Activated T-helper 1 cell treated with anti-CD3 and anti-CD28 coated beads, Interleukin-2, amount 50 U/mL, for 16 hours (primary cell): ENCODE data around the gene SDHC.
"Not testable (repeated sequence)": the region's sequence is repeated elsewhere in the genome, so short reads cannot be mapped to it uniquely, and the experiment has no call there.

Experiments used
- DNase-seq, 2 donors: peaks; one replicate each; pipeline ENCODE4 v3.0.0-alpha.2; 2020; ENCODE audit warnings: low read depth in 1 of 2, low spot score in 1 of 2

The SDHC gene

DNA sequence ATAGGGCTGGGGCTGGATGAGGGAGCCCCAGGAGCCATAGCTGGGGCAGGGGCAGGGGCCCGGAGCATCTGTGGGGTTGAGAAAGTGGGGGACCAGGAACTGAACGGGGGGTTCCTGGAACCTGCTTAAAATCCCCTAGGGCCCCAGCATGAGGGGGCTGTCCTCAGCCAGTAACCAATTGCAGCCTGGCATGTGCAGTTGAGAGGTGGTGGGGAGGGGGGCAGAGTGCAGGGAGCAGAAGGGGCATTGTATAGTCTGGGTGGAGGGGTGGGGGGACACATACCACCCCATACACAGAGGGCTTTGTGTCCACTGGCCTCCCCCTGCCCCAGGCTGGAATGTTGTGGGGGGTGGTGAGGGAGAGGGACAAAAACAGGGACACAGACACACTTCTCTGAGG, 4.3 kb upstream of the SDHC start, which contains the start of gene MPZ:
Gene MPZ (minus strand): TSS at position 101 of the 400 bp plus-strand sequence. CDS start 63 bp downstream, at position 38.
- no peak for DNase-seq

DNA sequence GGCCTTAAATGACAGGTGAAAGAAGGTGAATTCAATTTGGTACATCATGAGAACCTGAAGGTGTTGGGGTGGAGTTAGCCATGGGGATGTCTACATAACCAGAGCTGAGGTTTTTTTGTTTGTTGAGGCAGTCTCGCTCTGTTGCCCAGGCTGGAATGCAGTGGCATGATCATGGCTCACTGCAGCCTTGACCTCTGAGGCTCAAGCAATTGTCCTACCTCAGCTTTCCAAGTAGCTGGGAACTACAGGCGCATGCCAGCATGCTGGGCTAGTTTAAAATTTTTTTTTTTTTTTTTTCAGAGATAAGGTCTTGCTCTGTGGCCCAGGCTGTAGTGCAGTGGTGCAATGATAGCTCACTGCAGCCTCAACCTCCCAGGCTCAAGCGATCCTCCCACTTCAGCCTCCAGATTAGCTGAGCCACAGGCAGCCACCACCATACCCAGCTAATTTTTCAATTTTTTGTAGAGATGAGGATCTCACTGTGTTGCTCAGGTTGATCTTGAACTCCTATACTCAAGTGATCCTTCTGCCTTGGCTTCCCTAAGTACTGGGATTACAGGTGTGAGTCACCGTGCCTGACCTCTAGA, 2.5 kb upstream of the SDHC start:
- no peak for DNase-seq

DNA sequence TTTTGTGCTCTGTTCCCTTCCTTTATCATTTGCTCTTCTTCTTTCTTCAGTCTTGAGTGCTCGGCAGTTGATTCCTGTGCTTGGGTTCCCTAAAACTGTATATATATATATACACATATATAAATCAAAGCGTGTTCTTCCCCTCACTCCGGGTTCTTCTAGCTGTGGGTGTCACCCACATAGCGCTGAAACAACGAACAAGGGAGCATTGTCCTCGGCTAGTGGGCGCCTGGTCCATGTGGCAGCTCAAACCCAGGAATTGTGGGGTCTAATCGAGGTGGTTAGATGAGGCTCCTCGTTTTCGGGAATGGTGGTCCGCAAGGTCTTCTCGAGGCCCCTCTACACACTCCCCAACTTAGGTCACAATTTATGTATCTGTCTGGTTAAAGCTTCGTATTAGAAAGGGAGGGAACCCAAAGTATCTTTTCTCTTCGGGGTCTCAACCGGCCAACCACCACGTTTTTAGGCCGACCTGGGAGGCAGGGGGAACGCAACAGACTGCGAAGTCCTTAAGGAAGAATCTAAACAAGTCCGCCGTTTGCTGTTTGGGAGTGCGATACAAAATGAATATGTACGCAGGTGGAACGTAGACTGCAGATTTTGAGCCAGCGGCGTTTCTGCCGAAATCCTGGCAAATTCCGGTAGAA, 504 bp upstream of the SDHC start:
- DNase-seq, result no peak

DNA sequence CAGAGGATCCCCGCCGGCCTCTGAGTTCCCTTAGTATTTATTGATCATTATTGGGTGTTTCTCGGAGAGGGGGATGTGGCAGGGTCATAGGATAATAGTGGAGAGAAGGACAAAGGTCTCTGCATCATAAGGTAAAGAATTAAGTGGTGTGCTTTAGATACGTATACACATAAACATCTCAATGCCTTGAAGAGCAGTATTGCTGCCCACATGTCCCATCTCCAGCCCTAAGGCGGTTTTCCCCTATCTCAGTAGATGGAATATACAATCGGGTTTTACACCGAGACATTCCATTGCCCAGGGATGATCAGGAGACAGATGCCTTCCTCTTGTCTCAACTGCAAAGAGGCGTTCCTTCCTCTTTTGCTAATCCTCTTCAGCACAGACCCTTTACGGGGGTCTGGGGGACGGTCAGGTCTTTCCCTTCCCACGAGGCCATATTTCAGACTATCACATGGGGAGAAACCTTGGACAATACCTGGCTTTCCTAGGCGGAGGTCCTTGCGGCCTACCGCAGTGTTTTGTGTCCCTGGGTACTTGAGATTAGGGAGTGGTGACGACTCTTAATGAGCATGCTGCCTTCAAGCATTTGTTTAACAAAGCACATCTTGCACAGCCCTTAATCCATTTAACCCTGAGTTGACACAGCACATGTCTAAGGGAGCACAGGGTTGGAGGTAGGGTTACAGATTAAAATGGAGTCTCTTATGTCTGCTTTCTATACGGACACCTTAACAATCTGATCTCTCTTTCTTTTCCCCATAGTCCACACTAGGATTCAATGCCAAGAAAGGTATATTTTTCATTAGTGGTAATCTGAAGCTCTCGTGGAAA, 1.9 kb downstream of the SDHC start:
- DNase-seq, result not testable (repeated sequence)

DNA sequence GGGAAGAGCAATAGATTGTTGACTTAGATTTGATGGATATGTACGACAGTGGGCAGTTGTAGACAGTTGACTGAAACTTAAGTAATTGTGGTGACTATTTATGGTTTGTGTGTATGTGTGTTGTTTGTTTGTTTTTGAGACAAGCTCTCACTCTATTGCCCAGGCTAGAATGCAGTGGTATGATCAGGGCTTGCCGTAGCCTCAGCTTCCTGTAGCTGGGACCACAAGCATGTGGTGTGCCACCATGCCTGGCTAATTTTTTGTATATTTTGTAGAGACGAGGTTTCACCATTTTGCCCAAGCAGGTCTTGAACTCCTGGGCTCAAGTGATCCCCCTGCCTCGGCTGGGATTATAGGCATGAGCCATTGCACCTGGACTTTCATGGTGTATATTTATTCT, 9.8 kb downstream of the SDHC start:
- DNase-seq, result no peak

DNA sequence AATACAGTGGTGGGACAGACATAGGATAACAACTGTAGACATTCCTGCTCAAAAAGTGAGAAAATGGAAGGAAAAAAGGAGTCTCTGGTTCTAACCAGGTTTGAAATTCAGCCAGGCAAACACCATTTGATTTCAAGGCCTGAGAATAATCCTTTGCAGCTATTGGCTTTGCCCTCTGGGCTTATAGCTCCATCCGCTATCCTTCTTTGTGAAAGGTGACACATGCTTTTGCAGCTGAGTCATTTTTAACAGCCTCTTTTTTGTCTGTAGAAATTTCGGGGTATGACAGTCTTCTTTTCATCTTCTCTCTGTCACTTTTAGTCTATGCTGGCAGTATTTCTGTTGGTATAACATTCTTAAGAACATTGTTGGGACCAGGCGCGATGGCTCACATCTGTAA, 16.2 kb downstream of the SDHC start:
- no peak for DNase-seq

DNA sequence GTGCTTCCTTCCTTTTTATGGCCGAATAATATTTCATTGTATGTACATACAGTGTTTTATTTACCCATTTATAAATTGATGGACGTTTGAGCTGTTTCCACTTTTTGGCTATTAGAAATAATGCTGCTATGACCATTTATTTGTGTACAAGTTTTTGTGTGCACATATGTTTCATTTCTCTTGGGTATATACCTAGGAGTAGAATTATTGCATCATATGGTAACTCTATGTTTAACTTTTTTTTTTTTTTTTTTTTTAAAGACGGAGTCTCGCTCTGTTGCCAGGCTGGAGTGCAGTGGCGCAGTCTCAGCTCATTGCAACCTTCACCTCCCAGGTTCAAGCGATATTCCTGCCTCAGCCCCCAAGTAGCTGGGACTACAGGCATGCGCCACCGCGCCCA, 19.0 kb downstream of the SDHC start:
- DNase-seq, result no peak

DNA sequence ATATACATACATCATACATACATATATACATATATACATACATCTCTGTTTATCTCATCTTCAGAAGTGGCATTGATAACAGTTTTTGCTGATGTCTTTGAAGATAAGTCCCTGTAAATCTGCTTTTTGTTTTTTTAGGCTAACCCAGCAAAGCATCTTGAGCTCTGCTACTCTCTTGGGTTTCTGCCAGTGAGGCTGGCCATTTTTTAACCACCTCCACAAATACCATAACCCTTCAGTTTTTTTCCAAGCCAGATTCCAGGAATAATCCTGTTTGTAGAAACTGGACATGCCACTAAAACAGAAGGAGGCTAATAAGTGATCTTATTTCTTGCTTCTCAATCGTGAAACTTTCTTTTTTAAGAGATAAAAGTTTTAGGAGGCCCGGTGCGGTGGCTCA, 21.6 kb downstream of the SDHC start:
- DNase-seq, result no peak

DNA sequence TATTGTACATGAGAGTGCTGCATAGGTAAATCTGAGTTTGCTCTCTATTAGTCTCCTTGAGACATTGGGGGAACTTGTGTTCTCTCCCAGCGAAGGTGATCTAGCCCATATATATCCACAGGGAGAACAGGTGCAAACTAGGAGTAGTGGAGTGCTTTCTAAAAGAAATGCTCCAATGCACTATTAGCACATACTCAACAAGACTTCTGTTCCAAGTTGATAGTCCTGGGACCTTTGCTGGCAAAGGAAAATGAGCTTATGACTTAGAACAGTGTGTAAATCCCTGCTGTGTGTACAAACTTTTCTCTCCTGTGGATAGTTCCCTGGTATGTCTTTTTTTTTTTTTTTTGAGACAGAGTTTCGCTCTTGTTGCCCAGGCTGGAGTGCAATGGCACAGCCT, 28.0 kb downstream of the SDHC start:
- DNase-seq, result no peak

DNA sequence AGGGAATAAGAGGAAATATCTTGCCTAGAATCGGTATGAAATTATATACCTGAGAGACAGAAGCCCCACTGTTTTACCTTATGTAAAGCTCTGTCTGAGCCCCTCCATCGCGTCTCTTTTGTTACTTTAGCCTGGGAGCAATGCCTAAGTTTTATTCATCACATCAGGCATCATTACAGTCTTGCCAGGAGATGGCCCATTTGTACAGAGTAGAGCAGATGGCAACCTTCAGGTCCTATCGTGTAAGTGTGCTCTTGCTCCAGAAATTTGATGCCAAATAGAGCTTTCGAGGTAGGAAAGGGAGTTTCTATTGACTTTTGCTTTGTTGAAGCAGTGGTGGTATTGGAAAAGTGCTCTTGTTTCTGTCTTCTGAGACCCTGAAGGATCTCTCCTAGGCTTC, 28.6 kb downstream of the SDHC start:
- no peak for DNase-seq

DNA sequence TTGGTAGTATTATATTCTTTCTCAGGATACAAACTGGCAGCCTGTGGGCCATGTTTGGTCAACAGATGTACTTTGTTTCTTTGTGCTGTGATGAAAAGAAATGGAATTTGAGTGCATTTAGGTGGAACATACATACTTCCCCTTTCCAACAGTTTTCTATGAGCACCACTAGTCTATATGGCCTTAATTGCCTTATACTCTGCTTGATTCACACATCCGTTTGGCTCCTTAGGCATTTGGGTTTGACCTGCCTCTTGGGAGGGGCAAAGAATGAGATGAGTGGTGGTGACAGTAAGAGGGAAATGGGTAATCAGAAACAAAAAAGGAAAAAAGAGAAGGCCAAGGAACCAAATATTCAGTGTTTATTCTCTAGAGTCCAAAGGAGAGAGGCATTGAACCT, 36.5 kb downstream of the SDHC start:
- DNase-seq, result no peak

DNA sequence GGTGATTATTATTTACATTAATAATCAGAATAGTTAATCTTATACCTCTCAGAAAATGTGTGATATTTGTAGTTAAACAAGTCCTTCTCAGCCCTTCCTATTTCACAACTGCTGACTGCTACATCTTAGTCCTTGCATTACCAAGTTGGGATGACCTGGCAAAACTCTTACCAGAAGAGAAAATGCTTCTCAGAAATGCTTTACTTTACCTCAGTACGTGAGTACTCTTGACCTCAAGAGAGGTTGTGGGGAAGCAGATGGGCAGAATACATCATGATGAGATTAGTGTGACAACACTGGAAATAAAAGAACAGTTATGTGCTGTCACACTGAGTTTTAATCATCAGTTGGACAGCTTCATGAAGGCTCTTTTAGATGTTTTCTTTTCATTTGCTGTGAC, 37.3 kb downstream of the SDHC start:
- DNase-seq, result no peak

DNA sequence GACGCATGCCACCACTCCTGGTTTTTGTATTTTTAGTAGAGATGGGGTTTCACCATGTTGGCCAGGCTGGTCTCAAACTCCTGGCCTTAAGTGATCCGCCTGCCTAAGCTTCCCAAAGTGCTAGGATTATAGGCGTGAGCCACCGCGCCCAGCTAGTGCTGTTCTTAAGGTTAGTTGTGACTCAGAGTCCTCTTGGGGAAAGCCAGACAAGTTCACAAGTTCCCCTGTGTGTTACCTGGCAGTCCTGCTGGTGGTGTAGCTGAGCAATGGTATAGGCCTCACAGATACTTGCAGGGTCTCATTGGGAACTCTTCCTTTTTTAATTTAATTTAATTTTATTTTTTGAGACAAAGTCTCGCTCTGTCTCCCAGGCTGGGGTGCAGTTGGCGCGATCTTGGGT, 42.9 kb downstream of the SDHC start:
- no peak for DNase-seq

DNA sequence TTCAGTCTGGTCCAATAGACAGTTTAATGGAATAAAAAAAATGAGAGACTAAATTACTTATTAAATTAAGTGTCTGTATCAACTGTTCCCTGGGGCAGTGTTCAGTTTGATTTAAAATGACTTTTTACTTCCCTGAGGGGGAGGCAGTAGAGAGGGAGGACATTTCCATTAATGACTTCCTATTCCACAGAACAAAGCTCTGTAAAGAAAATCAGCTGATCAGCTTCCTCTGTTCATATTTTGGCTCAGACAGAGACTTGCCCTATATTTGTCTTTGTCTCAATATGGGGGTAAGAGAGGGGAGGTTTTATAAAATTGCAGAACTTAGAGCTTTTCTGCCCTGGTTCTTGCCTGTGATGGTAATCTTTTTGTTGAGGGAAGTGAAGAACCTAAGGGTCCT, 45.1 kb downstream of the SDHC start:
- DNase-seq, result no peak

DNA sequence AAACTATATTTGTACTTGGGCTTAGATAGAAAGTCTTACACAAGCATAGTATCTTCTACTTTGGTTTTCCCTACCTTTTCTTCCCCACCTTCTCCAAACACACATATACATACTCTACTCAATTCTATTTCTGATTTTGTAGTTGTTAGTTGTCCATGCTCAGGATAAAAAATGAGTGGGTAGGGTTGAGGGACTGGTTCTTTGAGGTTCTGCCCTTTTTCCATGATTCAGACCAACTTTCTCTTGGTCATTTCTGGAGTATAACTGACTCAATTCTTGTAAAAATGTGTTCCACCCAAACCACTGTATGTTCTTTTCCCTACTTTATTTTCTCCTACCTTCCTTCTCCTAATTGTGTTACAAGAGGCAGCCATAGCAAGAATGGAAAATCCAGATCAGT, 50.2 kb downstream of the SDHC start:
- DNase-seq, result no peak

DNA sequence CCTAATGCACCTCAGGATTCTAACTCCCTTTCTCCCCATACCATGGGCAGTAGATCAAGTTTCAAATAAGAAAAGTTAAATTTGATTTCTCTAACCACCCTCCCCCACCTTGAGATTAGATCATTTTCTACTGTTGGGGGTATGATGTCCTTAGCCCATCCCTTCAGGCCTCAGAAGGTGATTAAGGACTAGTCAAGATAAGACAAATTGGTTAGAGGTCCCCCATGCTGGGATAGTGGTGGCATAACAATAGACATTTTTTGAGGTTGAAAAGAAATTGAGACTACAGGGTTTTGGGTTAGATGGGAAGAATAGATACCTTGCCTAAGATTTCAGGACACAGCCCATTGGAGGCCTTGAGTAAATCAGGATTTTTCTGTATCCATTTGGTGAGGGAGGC, 51.0 kb downstream of the SDHC start:
- no peak for DNase-seq

DNA sequence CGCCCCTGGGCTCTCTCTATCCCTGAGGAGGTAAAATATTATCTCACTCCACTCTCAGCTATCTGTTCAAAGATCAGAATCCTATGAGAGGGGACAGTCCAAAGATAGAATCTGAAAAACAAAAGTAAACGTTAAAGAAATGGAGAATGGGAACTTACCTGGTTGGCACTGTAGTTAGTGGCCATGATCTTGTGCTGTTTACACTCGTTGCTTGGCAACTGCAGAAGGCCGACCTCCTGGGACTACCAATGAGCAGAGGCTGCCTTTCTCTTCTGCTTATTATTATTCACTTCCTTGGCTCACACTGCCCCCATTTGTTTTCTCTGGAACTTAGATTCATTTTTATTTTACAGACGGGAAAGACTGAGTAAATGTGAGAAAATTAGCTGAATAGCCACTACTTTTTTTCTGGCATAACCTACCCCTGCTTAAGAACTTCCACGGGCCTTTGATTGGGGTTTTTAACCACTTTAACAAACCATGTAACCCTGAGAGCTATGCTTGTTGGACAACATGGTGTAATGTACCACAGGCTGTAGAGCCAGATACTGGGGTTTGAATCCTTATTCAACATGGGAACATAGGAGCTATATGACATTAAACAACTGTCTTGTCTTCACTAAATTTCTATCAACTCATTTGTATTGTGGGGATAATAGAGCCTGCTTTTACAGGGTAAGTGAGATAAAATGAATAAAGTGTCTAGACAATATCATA, 53.7 kb downstream of the SDHC start, which contains the start of gene CFAP126:
Gene CFAP126 (minus strand): TSS at position 193 of the 717 bp plus-strand sequence. CDS start 8 bp downstream, at position 185.
- DNase-seq, result peak in 1 of 2 donors; percentile 19

DNA sequence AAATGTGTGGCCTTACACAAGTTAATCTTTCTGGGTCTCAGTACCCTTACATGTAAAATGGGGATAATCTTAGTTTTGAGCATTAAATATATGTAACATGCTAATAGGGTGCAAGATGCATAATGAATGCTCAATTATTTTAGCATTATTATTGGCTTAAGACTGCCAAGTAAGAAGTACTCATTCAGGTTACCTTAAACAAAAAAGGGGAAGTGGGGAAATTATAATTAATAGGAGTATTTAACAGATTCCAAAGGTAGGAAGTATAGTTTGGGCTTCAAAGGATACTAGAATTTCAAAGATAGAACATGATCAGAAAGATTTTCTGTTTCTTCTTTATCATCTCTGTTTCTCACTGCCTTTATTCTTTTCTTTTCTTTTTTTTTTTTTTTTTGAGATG, 59.3 kb downstream of the SDHC start:
- no peak for DNase-seq

DNA sequence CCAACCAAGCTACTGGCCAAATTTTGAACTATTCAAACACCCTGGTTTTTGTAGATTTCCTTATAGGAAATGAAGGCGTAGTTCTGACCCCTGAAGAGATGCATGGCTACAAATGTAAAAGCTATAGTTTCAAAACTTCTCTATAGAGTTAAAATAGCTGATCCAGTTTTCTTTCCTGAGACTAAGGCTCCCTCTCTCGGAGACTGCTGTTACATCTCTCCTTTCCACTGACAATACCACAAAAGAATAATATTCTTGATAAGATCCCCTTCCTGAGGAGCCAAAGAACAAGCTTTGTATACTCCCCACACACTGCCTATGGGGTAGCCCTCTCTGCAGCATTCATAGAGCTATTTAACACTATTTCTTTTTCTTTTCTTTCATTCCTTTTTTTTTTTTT, 60.2 kb downstream of the SDHC start:
- DNase-seq, result no peak

DNA sequence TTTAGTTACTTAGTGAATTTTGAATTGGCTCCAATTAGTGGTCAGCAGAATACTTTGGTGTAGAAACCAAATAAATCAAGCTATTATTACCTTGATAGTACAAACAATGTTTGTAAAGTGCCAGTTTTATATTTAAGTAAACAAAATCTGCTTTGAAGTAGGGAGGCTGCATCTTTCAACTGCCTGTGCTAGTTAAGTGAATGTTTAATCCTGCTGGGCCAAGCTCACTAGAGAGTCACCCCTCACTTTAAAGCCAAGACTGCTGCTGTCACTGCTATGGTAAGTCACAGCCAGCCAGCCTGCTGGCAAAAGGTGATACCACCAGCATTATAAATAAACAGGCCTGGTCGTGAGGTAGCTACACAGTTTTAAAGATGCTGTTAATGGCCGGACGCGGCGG, 63.8 kb downstream of the SDHC start:
- DNase-seq, result no peak

DNA sequence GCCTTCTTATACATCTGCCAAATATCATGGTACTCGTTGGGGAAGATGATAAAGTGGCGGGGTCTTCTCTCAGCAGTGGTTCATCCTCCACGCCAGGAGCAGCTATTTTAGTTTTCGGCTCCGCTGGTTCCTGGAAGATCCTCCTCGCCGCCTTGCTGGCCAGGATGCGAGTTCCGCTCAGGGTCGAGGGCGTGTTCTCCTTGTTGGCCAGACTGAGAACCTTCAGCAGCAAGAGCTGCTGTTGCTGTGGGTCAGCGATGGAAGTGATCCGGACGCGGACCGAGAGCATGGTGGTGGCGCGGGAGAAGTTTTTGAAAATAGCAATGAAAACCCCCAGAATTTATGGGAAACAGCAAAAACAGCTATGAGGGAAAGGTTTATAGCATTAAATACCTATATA, 64.9 kb downstream of the SDHC start:
- no peak for DNase-seq

DNA sequence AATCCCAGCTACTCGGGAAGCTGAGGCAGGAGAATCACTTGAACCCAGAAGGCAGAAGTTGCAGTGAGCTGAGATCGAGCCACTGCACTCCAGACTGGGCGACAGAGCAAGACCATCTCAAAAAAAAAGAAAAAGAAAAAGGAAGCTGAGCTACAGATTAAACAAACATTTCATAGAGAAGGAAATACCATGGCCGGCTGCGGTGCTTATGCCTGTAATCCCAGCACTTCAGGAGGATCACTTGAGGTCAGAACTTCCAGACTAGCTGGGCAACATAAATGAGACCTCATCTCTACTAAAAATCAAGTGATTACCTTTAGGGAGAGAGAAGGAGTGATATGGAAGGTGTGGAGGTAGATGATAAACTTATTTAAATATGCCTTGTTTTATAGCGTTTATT, 67.5 kb downstream of the SDHC start:
- no peak for DNase-seq
